Stimulated activated CD8-positive, alpha-beta memory T cell treated with anti-CD3 and anti-CD28 coated beads, Interleukin-7, amount 100 ng/mL, for 4 hours (primary cell): Measurements from ENCODE around the gene PRR5L.

Source experiments
- DNase-seq, 2 donors: peaks; one replicate each; pipeline ENCODE4 v3.0.0-alpha.2; 2020; ENCODE audit warnings: low read depth in 2 of 2

PRR5L gene

DNA sequence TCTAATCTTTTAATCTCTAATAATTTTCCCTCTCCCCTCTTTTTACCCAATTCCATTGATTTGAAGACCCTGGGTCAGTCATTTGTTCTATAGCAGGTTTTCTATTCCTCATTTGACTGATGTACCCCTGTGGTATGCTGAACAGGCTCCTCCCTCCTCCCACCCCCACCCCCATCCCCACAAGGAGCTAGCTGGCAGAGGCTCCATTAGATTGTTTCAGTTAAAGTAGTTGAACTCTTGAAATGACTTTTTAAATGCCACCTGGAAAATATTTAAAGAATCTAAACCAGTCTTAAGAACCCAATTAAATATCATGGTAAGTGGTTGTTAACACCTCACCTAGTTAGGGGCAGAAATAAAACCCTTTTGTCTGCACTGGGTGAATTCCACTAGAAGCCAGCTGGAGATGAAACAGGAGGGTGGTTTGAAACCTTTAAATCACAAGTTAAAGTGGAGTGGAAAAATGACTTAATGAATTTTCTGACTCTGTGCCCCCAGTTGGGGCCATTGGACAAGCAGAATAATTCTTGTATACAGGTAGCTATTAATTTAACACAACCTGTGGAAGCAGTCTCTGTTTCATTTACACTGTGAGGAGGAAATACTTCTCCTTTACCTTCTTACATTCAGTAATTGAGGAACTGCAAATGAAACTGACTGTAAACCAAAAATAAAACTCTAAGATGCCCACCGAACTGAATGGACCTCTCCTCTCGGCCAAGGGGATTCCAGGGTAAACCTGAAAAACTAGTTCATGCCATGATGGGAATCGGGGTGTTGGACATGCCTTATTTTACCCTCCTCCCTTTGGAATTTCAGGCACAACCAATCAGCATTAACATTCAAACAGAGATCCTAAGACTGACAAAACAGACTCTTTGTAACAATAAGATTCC, 30.7 kb downstream of the PRR5L start:
- no peak for DNase-seq

DNA sequence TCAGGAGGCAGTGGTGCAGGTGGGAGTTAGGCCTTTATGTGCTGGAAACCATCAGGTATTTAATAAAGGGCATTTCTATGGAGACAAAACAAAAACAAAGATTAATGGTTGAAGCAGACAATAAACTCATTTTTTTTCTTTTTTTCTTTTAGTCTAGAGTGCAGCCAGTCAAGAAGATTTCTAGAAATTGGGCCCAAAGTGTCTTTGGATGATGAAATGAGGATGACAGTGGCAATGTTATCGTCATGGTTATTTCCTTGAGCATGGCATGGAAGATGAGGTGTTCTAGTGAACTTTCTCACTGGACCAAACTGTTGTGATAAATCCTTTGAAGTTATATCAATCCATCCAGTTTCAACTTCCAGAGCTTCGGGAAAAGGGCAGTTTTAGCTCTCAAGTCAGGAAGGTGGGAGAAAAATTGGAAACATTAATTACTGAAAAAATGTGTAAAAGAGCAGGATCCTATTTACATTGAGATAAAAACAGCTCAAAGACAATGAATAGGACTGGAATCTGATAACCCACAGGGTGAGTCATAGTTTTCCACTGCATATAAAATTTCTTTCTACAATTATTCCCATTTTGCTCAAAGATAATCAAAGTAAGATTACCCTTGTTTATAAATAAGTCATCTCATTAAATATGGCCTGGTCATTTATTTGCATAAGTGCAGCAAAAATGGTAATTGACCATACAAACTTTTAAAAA, 33.0 kb downstream of the PRR5L start:
- DNase-seq = no peak

DNA sequence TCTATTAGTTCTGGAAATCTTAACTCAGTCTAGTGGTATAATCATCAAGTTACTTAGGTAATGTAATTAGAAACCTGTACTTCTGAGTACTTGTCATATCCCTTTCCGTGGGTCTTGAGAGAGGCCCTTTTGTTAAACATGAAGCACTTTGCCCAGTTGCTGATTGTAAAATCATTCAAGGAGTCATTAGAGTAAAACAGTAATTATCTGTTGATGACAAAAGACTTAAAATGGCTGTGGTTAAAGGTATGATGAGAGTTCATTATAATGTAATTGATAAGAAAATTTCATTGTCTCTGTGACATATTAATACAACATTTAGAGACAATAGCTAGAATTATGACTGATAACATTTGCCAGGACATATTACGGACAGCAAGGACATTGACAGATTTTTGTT, 34.3 kb downstream of the PRR5L start:
- DNase-seq = no peak

DNA sequence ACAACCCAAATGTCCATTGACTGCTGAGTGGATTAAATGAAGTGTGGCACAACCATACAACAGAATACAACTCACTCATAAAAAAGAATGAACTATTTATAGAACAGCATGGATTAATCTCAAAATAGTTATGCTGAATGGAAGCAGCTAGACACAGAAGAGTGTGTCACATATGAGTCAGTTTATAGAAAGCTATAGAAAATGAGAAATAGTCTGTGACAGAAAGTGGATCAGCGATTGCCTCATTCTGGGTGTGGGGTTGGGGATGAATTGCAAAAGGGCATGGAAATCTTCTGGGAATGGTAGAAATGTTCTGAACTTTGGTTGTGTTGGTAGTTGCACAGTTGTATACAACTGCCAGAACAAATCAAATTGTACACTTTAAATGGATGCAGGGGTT, 37.4 kb downstream of the PRR5L start:
- no peak for DNase-seq

DNA sequence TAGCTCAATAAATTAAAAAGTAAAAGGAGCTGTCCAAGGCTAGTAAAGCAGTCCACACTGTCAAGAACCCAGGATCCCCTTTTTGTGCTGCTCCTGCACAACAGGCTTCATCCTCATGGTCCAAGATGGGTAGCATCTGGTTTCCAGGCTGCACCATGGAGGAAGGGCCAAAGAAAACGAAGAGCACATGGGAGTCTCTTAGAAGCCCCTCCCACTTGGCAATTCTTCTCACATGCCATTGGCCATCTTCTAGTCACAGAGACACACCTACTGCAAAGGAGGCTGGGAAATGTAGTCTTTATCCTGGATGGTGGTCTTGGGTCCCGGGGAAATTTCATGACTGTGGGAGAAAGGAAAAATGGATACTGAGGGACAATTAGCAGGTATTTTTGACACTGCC, 37.8 kb downstream of the PRR5L start:
- no peak for DNase-seq

DNA sequence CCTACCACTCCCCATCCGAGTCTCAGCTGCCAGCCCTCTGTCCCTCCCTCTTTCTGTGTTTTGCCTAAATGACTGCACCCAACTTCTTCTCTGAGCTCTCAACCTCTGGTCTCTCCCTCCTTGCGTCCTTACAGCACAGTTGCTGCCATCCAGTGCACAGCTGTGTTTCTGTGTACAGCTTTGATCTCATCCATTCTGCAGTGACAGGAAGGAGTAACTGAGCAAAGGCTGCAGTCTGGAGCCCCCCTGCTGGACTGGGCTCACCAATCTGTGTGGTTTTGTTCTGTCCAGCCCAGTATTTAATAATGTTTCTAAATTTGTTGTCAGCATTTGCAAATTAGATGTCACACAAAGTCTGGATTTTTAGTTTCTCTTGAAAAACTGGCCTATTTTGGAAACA, 43.8 kb downstream of the PRR5L start:
- DNase-seq = no peak

DNA sequence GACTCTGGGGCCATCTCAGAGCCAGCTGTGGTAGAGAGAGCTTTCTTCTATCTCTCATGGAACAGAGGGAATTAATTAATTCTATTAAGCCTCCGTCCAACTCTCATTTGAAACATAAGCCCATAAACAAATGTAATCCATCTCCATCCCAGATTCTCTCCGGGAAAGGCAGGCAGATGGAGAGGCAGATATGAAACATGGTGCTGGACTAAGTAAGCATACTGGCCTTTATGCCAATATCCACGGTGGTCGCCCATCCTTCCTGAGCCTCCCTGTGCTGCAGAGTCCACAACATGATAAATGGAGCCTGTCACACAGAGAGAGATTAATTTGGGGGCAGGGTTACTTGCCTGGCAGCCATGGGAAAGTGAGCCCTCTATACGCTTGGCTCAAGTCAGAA, 44.8 kb downstream of the PRR5L start:
- no peak for DNase-seq

DNA sequence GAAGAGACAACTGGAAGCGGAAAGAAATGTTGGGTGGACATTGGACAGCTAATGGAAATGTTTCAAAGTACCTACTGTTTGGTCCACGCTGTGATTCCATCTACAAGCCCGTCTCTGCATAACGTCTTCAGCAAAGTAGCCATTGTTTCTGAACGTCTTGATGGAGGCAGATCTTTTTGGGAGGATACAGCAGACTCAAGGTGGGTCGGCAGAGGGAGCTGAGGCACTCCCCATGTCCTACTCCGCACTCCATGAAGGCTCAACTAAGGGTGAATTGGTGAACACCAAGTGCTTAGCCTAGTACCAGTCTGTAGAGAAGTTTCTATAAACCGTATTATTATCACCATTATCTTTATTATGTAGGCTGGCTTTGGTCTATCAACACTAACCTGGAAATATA, 45.8 kb downstream of the PRR5L start:
- no peak for DNase-seq

DNA sequence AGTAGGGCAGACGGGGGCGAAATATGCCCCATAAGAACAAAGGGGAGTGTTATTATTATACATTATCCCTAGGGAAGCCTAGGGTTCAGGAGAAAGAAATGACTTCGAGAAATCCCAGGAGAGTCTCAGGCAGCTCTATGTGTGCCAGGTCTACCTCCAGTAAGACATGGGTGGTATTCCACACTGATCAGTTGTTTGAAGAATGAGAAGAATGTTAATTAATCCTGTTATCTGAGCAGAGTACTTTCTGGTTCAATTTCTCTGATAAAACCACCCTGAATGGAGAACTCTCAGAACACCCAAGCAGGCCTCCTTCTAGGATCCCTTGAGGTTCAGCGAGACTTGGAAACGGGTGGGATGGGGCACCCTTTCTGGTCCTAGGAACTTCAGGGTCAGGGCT, 46.2 kb downstream of the PRR5L start:
- no peak for DNase-seq

DNA sequence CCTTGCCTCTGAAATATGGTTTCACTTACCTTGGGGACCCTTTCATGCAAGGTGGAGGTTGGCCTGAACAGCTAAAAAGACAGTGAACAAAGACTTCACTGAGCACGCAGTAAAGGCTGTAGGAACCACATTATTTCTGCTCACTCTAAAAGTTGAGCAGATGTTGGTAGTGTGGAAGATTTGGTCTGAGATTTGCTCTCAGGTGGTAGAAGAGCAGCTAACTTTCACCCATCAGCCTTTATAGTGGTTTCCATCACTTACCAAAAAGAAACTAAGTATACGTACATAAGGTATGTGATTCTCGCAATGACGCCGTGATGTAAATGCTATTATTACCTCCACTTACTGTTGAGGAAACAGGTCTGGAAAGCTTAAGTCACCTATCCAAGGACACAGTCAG, 47.3 kb downstream of the PRR5L start:
- no peak for DNase-seq

DNA sequence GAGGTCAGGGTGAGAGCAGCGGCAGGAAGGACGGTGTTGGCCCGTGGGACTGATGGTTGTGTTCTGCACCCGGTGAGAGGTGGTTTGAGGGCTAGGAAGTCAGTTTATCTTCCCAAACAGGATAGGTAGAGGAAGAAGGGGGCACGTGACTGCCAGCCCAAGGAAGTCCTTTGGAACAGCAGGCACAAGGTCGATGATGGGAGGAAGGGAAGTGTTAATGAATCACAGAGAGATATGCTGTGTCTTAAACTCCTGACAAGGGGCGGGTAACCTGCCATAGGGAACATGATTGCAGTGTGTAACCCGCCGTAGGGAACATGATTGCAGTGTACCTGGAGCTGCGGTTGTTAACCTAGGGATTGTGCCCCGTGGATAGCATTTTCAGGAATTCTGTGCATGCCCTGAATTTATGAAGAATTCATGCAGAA, 49.0 kb downstream of the PRR5L start:
- DNase-seq = no peak

DNA sequence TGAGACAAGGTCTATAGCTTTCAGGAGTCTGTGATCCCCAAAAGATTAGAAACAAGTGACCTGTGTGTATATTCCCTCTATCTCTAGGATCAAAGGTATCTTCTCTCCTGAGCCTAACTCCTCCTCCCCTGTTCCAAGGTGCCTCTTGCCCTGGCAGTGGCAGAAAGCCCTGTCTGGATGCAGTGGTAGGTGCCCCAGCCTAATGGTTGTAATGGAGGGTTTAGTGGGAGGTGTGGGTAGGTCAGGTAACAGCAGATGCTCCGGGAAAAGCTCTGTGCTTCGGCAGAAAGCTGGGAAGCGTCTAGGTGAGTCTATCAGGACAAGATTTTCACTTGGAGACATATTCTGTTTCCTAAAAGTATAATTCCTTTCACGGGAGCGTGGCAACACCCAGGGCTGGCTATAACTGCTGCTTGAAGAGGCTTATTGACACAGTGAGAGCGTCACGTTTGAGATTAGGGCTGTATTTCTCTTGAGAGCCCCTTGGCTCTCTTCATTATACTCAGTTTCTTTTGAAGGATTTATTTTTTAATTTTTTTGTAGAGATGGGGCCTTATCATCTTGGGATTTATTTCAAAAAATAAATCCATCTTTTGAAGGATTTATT, 49.5 kb downstream of the PRR5L start:
- no peak for DNase-seq

DNA sequence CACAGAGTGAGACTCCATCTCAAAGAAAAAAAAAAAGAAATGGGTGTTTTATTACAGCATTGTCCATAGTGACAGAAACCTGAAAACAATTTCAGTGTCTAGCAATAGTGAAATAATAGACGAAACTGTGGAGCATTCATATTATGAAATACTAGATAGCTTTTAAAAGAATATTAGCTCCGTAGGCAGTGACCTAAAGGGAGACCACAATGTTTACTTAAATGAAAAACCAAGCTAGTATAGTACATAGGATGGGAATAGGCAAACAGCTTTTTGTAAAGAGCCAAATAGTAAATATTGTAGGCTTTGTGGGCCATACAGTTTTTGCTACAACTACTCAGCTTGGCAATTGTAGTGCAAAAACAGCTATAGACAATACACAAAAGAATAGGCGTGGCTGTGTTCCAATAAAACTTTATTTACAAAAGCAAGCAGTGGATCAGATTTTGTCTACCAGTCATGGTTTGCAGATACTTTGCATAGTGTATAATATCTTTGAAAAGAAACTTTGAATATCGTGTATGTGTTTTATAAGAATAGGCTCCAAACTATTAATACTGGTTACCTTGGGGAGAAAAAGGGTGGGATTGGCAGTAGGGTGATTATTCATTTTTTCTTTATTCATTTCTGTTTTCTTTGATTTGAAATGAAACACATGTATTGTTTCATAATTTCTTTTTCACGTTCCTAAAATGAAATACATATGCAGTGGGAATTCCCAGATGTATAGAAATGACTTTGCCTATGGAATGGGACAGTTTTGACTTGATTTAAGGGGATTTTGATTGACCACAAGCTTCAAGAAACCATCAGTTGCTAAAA, 50.7 kb downstream of the PRR5L start:
- DNase-seq = no peak

DNA sequence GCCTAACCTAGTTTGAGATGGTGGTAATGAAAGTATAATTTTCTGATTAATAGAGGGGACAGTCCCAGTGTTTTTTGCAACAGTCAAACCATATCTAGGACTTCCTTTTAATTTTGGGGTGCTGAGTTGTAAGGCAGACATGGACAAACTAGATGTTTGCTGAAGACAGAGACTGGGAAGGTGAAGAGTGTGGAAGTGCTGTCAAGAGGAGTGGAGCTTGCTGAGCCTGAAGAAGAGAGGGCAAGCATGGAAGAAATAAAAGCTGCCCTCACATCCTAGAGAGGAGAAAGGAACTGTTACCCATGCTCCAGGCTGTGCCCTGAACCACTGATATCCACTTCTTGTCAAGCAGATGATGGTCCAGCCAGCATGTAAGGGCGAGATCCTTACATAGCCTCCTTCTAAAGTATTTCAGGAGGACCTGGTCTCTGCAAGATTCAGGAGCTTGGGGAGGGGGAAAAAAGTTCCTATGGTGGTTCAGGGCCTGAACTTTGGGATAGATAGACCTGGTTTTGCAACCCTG, 51.4 kb downstream of the PRR5L start:
- DNase-seq = no peak

DNA sequence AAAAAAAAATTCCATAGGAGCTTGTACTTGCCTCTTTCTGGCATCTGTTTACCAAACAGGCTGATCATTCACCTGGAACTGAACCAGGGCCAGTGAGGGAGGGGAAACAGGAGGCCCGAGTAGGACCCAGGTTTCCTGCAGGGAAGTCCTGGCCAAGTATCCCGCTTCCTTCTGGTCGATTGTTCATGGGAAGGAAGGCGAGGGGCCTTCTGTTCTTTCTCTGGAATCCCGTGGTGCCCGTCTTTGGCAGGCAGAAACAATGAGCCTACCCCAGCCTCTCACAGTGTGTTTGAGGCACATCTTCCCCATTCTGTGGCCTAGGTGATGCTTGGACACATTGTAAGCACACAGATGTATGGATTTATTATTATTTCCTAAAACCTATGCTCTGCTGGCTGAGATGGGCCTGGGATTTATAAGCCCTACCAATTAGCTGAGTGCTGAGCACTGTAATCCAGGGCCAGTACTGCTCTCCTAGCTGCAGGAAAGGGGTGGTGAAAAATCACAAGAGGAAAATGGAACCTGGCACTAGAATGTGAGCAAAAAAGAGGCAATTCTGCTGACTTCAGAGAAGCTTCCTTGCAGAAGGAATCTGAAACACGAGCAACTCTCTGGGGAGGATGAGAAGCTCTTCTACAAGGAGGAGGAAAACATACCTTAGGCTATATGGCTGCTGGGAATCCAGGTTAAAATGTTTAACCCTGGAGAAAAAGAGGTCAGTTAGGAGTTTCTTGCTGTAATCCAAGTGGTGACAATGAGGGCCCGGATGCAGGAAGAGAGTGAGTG, 53.5 kb downstream of the PRR5L start:
- no peak for DNase-seq

DNA sequence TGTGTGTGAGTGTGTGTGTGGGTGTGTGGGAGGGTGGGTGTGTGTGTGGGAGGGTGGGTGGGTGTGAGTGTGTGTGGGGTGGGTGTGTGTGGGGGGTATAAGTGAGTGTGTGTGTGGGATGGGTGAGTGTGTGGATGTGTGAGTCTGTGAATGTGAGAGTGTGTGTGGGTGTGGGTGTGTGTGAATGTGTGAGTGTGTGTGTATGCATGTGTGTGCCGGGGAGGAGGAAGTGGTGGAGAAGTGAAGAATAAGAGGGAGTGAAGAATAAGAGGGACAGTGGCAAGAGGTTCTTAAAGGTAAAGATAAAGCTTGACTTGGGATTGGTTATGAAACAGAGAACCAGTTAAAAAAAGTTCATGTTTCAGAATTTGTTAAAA, 54.0 kb downstream of the PRR5L start:
- peak in 1 of 2 donors; percentile 2 for DNase-seq

DNA sequence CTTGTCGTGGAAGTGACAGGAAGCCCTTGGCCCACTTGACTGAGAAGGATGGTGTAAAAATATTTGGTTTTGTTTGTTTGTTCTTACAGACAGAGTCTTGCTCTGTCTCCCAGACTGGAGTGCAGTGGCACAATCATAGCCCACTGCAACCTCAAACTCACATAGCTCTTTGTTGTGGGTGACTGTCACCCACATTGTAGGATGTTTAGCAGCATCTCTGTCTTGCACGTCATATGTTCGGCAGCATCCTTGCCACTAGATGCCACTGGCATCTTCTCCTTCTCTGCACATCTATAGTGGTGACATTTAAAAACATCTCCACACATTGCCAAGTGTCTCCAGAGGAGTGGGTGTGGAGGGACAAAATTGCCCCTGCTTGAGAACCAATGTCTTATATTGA, 56.8 kb downstream of the PRR5L start:
- DNase-seq = peak; percentile 42 to 48

DNA sequence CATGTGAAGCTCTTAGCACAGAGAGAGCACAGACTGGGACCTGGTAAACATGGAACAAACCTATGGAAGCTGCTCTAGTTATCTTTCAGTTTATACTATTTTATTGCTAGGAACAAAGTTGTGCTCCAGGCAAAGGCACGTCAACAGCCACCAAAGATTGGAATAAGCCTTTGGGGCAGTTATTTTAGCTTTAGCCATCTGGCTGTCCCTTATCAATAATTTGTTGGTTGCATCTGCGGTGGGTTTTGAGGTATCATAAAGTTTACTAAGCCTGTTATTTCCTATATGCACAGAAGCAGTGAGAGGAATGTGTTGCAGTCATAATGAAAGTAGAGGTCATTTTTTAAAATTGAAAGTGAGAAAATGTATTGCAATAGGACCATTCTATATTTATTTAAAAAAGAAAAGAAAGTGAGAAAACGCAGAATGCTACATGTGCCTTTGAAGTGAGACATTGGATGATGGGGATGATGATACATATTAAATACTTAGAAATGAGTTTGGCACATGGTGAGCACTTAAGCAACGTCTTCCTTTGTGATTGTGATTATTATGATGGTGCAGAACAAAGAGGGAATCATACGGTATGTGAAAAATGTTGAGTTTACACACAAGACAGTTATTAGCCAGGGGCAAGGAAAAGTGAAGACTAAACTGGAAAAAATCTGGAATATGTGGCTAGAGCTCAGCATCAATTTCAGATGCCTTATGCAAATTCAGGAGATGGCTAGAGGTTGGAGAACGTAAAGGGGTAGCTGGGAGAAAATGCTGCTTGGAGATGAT, 58.3 kb downstream of the PRR5L start:
- DNase-seq = no peak

DNA sequence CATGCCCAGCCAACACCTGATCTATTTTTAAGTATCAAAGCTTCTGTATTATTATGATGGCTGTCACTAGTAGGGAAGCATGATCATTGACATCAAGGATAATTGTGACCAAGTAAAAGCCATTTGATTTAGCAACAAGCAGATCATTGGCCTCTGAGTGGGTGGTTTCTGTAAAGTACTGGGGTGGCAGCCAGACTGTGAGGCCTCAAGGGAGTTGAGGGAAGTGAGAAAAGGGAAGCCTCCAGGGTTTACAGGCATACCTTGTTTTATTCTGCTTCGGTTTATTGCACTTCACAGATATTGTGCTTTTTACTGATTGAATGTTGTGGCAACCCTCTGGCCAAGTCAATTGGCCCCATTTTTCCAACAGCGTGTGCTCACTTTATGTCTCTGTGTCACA, 60.1 kb downstream of the PRR5L start:
- no peak for DNase-seq

DNA sequence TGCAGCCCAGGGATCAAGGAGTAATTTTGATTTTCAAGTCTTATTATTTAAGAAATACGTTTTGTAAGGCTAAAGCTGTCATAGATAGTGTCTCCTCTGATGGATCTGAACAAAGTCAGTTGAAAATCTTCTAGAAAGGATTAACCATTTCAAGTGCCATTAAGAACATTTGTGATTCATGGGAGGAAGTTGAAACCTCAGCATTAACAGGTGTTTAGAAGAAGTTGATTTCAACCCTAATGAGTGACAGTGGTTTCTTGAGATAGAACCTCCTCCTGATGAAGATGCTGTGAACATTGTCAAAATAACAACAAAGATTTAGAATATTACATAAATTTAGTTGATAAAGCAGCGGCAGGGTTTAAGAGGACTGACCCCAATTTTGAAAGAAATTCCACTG, 61.7 kb downstream of the PRR5L start:
- no peak for DNase-seq
